ENCODE results near the gene RHOA. TPM values are rescaled to one million over a fixed set of nuclear protein-coding genes. Genes with fewer than 3 reads are reported as not detected.

The RHOA gene
- total and polyA plus RNA-seq, 10 of the 15 experiments (the other 5 are each of a cell fraction or from before 2014, with no cell fraction given) = 246 to 1,049 (median 515) TPM

- POLR2A ChIA-PET = interaction anchor here (0.5 to 3.6 kb wide), 9 partner anchors 15 to 982 kb away, joined by 3 to 36 read pairs (median 4); partner anchors contain the start of genes ATRIP, RHOA, TCTA and USP4
- CTCF ChIA-PET = interaction anchor here (0.6 to 3.1 kb wide), 7 partner anchors 13 to 336 kb away, joined by 3 to 14 read pairs (median 4); partner anchors contain the start of genes KLHDC8B and USP4
- 1% methylated on average over 9 of the region's 9 CpGs for WGBS (ENCODE audit: insufficient coverage, insufficient replicate concordance, low lambda C conversion rate, missing lambda C conversion rate)
- DNase-seq (ENCODE audit: low read depth, low spot score) (no peak), ATAC-seq (peak; percentile 10), FAIRE-seq (no peak)
- RAD21 ChIA-PET (ENCODE audit: unreplicated experiment) = interaction anchor here (0.7 to 1.6 kb wide), 9 partner anchors 14 to 89 kb away, joined by 3 to 21 read pairs (median 7); partner anchors contain the start of genes RHOA, TCTA and USP4
- BruUV-seq (replicated peaks) = TSS peak; percentile 91
- Histone ChIP-seq H3K27ac (ENCODE audit: control insufficient read depth, insufficient read depth) (peak overlapping the region; percentile 84), H4K20me1 (ENCODE audit: control insufficient read depth, insufficient read depth) (no peaks in the 10 kb centered on the region), H3K4me1 (ENCODE audit: control insufficient read depth, insufficient read depth, low read length) (no peaks in the 10 kb centered on the region; the same call in 1 of the 2 replicates), H3K4me2 (ENCODE audit: control insufficient read depth, insufficient read depth) (peak overlapping the region; percentile 40), H3K27me3 (replicated peaks in 1 of 2; ENCODE audit: control insufficient read depth in 2 of 2, insufficient read depth in 2 of 2, low read length in 1 of 2) (no peaks in the 10 kb centered on the region), H2AFZ (ENCODE audit: control insufficient read depth, low read depth, low read length) (peak overlapping the region; percentile 96), H3K36me3 (ENCODE audit: control insufficient read depth in 2 of 2, insufficient read depth in 2 of 2, low read length in 1 of 2) (no peaks in the 10 kb centered on the region), H3K79me2 (ENCODE audit: control insufficient read depth, insufficient read depth, low read length) (peaks cover 2% of the 10 kb centered on the region; the same call in 1 of the 2 replicates), H3K9me3 (replicated peaks; ENCODE audit: control insufficient read depth, insufficient read depth, low read length) (no peaks in the 10 kb centered on the region), H3K9ac (ENCODE audit: control insufficient read depth, insufficient read depth, low read length) (peak overlapping the region; percentile 71), H3K4me3 (peak overlapping the region; percentile 59)
- in situ Hi-C loops (cut with MboI) = no loop called here
- SMC1A ChIA-PET (ENCODE audit: uncharacterized antibody, unreplicated experiment) = interaction anchor here (0.8 to 1.4 kb wide), 7 partner anchors 9 to 125 kb away, joined by 3 to 18 read pairs (median 6); partner anchors contain the start of genes RHOA, TCTA and USP4
- TF ChIP-seq RAD21 (IDR thresholded peaks at IDR 0.05; ENCODE audit: insufficient read depth, low read depth, low read length) (0 out of 2 replicates have a peak, but pooled peaks have one; percentile 3), MLLT1 (IDR thresholded peaks at IDR 0.05) (no peak)
- intact Hi-C loops (cut with micrococcal nuclease; ENCODE audit: unreplicated experiment) = loop anchor here (1.0 kb wide), 1 partner anchor 16 kb away; the partner anchor contains the start of gene TCTA
Observed at GRCh38 chr3:49428752-49429080, 16.9 kb upstream of the RHOA start.

GRCh38 chr3:49427586-49427985 lies 15.8 kb upstream of the RHOA start:
- in situ Hi-C loops (cut with MboI) = no loop called here
- SMC1A ChIA-PET (ENCODE audit: uncharacterized antibody, unreplicated experiment) = interaction anchor here (0.6 to 1.5 kb wide), 5 partner anchors 9 to 87 kb away, joined by 3 to 4 read pairs (median 3); no protein-coding TSS in a partner anchor
- peak; percentile 56 for FAIRE-seq

More at GRCh38 chr3:49427586-49427985, 15.8 kb upstream of the RHOA start:
- H3K36me3 ChIP-seq (ENCODE audit: control insufficient read depth in 2 of 2, insufficient read depth in 2 of 2, low read length in 1 of 2) = no peaks in the 10 kb centered on the region
- TF ChIP-seq RUNX3 (IDR thresholded peaks at IDR 0.05; ENCODE audit: low read length) (no peak), DPF2 (IDR thresholded peaks at IDR 0.05) (no peak), MTA2 (IDR thresholded peaks at IDR 0.05; ENCODE audit: low read depth) (no peak), ZNF384 (IDR thresholded peaks at IDR 0.05; ENCODE audit: borderline replicate concordance, low read depth, low read length) (no peak), CHD4 (IDR thresholded peaks at IDR 0.05) (no peak)
- 95% methylated on average over 2 of the region's 2 CpGs for WGBS (ENCODE audit: insufficient coverage, insufficient replicate concordance, low lambda C conversion rate, missing lambda C conversion rate)
- no peak overlapping the region for H3K9ac ChIP-seq (ENCODE audit: control insufficient read depth, insufficient read depth, low read length)
- ATAC-seq (no peak), DNase-seq (ENCODE audit: low read depth, low spot score) (no peak)
- BruUV-seq (replicated peaks) = no TSS peak
- H3K79me2 ChIP-seq (ENCODE audit: control insufficient read depth, insufficient read depth, low read length) = peaks cover 2% of the 10 kb centered on the region; the same call in 1 of the 2 replicates
- H4K20me1 ChIP-seq (ENCODE audit: control insufficient read depth, insufficient read depth) = no peaks in the 10 kb centered on the region
- H3K27me3 ChIP-seq (replicated peaks in 1 of 2; ENCODE audit: control insufficient read depth in 2 of 2, insufficient read depth in 2 of 2, low read length in 1 of 2) = no peaks in the 10 kb centered on the region
- no peaks in the 10 kb centered on the region; the same call in 1 of the 2 replicates for H3K4me1 ChIP-seq (ENCODE audit: control insufficient read depth, insufficient read depth, low read length)
- H3K9me3 ChIP-seq (replicated peaks; ENCODE audit: control insufficient read depth, insufficient read depth, low read length) = no peaks in the 10 kb centered on the region
- no peak overlapping the region for H3K4me3 ChIP-seq
- no peak overlapping the region for H3K27ac ChIP-seq (ENCODE audit: control insufficient read depth, insufficient read depth)
- CTCF ChIA-PET = interaction anchor here (0.8 kb wide), 1 partner anchor 11 kb away, joined by 3 read pairs; no protein-coding TSS in a partner anchor
- intact Hi-C loops (cut with micrococcal nuclease; ENCODE audit: unreplicated experiment) = no loop called here
- RAD21 ChIA-PET (ENCODE audit: unreplicated experiment) = interaction anchor here (0.8 to 1.5 kb wide), 2 partner anchors 16 to 76 kb away, joined by 3 to 4 read pairs; no protein-coding TSS in a partner anchor
- POLR2A ChIA-PET = interaction anchor here (0.7 to 3.6 kb wide), 4 partner anchors 12 to 33 kb away, joined by 3 to 28 read pairs (median 4); partner anchors contain the start of genes RHOA and TCTA
- H3K4me2 ChIP-seq (ENCODE audit: control insufficient read depth, insufficient read depth) = no peak overlapping the region
- no peak overlapping the region for H2AFZ ChIP-seq (ENCODE audit: control insufficient read depth, low read depth, low read length)
